ENCODE results near the gene PIAS4.
A peak's percentile ranks its signal among the peaks of the same experiment; 100 is the strongest.

- TF ChIP-seq CTCF (IDR thresholded peaks at IDR 0.05 in 2 of 3, conservative IDR thresholded peaks at IDR 0.05 in 1 of 3; ENCODE audit: control insufficient read depth in 2 of 3, extremely low read depth in 1 of 3, insufficient read depth in 1 of 3, low read depth in 3 of 3, low read length in 3 of 3) (no peak), POLR2AphosphoS5 (IDR thresholded peaks at IDR 0.05; ENCODE audit: low read length) (0 out of 2 replicates have a peak, but pooled peaks have one; percentile 16), ZNF274 (IDR thresholded peaks at IDR 0.05; ENCODE audit: insufficient read depth, insufficient read length) (no peak), BACH1 (IDR thresholded peaks at IDR 0.05; ENCODE audit: borderline replicate concordance) (no peak)
Measured at GRCh38 chr19:4032436-4032835, 24.9 kb downstream of the PIAS4 start.
